NCI-H2081 (cell line): ENCODE measurements around the gene BCKDHA.
"Not testable (repeated sequence)": the region's sequence is repeated elsewhere in the genome, so short reads cannot be mapped to it uniquely, and the experiment has no call there.

Source experiments
- DNase-seq, 2 experiments: peaks; one replicate each; lab custom pipeline; 2025; lab: John Stamatoyannopoulos, UW

BCKDHA gene

DNA sequence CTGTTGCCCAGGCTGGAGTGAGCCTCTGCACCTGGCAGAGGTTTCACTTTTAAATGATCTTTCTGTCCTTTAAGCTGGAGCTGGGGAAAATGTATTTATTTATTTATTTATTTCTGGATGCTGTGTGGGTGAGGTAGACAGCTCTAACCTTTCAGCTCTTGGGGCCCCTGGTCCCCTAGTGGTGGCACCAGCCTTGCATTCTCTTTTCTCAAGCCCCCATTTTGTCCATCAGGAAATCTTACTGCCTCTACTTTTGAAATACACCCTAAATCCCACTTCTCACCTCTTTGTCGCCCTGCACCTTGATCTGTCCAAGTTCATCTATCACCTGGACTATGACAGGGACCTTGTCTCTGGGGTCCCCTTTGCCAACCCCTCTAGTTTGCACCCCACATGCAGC, 31.5 kb upstream of the BCKDHA start:
- no peak for DNase-seq

DNA sequence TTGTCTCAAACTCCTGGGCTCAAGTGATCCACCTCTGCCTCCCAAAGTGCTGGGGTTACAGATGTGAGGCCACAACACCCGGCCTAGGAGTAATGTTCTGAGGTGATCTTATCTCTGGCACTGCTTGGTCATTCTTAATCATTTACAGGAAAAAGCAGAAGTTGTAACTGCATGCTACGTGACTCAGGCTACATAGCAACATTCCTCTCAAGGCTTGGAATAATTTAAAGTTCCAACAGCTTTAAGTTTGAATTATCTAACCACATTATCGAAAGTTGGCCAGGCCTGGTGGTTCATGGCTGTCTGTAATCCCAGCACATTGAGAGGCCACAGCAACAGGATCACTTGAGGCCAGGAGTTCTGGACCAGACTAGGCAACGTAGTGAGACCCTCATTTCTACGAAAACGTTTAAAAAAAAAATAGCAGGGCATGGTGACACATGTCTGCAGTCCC, 29.7 kb upstream of the BCKDHA start:
- DNase-seq: no peak

DNA sequence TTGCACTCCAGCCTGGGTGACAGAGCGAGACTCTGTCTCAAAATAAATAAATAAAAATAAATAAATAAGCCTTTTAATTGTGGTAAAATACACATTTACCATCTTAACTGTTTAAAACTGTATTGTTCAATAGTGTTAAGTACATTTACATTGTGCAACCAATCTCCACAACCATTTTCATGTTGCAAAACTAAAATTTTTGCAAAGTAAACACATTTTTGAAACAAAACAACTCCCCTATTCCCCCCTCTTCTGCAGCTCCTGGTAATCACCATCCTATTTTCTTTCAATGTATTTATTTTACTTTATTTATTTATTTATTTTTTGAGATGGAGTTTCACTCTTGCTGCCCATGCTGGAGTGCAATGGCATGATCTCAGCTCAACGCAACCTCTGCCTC, 27.8 kb upstream of the BCKDHA start:
- no peak for DNase-seq

DNA sequence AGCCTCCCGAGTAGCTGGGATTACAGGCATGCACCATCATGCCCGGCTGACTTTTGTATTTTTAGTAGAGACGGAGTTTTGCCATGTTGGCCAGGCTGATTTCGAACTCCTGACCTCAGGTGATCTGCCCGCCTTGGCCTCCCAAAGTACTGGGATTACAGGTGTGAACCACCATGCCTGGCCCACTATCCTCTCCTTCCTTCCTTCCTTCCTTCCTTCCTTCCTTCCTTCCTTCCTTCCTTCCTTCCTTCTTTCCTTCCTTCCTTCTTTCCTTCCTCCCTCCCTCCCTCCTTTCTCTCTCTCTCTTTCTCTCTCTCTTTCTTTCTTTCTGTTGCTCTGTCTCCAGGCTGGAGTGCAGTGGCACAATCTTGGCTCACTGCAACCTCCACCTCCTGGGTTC, 26.5 kb upstream of the BCKDHA start:
- not testable (repeated sequence) for DNase-seq

DNA sequence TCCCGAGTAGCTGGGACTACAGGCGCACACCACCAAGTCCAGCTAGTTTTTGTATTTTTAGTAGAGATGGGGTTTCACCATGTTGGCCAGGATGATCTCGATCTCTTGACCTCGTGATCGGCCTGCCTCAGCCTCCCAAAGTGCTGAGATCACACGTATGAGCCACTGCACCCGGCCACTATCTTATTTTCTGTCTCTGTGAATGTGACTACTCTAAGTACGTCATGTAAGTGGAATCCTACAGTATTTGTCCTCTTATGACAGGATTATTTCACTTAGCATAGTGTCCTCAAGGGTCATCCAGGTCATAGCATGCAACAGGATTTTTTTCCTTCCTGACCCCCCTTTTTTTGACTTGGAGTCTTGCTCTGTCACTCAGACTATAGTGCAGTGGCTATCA, 26.1 kb upstream of the BCKDHA start:
- no peak for DNase-seq

DNA sequence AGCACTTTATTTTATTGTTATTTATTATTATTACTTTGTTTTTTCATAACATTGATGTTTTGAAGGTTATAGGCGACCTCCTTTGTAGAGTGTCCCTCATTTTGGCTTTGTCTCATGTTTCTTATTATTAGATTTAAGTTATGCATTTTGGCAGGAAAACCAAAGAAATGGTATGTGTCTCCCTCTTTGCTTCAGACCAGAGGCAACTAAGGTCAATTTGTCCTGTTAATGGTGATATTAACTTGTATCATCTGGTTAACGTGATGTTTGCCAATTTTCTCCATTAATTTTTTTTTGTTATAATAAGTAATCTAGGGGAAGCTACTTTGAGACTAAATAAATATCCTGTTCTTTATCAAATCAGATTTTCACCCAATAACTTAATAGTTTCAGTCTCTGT, 25.1 kb upstream of the BCKDHA start:
- DNase-seq: no peak

DNA sequence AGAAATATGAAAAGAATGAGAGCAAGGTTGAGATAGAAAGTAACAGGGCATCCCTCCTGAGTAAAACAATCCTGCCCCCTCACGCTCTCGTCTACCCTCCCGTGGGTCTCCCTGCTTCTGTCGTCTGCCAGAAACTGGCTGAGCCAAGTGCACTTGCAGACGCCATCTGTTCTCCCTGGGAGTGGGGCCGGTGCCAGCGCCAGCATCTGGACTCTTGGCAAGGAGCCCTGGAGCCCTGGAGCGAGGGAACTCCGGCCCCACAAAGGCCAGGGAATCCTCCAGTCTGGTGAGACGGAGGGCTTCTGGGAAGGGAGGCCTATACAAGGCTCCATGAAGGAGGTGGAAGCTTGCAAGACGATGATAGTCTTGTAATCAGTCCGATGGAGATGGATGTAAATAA, 23.6 kb upstream of the BCKDHA start:
- peak; percentile 86 to 88 for DNase-seq

DNA sequence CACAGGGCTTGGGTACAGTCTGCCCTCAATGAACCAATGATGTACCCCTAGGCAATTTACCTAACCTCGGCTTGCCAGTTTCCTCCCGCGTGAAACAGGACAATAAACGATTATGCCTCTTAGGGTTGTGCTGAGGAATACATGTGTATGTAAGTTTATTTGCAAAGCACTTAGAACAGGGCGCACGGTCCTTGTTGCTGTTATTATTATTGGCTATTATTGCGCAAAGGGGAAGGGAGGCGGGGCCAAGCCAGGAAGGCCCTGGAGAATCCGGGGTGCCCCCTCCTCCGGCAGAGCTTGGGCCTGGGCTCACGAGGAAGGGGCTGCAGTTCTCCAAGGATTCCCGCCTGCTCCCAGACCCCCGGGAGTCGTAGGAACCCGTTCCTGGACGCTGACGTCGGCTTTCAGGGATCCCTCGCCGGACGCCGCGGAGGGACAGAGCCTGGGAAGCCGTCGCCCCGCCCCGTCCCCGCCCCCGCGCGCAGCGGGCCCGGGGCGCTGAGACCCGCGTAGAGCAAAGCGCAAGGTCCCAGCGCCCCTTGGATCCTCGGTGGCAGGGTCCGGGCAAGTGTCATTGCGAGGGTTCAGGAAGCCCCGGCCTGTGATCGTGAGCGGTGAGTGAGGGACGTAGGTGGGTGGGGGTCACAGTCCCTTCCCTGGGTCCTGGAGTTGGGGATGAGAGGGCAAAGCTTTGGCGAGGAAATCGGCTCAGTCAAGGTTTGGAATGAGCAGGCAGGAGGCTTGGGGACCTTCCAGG, 21.2 kb upstream of the BCKDHA start, which contains the start of gene TMEM91:
Gene TMEM91, plus strand, starts transcription at position 293 of the 757 bp plus-strand sequence. CDS start 1,777 bp downstream, outside the sequence.
- DNase-seq: no peak

DNA sequence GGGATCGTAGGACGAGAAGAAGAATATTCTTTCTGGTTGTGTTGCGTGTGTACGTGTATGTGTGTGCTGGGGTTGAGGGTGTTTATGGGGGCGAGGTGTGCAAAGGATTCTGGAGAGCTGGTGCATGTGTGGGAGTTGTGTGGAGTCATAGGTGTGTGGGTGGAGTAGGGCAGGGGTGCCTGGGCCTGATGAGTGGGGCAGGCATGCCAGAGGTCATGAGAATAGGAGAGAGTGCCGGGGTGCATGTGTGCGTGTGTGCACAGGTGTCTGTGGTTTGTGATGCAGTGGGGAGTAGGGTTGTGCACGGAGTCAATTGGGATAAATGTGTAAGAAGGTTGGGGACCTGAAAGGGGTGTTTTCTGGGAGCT, 20.6 kb upstream of the BCKDHA start:
- DNase-seq: no peak

DNA sequence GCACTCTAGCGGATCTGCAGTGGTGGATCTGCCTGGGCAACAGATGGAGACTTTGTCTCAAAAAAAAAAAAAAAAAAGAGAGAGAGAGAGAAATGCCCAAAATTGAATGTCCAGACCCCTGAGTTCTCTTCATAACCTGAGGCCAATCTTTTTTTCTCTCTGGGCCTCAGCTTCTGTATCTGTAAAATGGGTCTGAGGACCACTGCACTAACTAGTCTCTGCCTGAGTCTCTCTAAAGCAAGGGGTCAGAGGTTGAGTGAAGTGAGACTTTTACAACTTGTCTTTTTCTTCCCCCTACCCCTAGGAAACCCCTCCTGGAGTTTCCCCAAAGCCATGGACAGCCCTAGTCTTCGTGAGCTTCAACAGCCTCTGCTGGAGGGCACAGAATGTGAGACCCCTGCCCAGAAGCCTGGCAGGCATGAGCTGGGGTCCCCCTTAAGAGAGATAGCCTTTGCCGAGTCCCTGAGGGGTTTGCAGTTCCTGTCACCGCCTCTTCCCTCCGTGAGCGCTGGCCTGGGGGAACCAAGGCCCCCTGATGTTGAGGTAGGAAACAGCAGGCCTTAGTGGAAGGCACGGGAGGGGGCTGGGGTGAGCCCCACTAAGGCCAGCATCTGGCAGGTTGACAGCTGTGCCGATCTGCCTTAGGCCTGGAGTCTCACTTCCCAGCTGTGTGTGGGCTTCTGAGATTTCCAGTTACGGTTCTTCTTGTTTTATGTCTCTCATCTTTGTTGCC, 19.5 kb upstream of the BCKDHA start:
- DNase-seq: no peak

DNA sequence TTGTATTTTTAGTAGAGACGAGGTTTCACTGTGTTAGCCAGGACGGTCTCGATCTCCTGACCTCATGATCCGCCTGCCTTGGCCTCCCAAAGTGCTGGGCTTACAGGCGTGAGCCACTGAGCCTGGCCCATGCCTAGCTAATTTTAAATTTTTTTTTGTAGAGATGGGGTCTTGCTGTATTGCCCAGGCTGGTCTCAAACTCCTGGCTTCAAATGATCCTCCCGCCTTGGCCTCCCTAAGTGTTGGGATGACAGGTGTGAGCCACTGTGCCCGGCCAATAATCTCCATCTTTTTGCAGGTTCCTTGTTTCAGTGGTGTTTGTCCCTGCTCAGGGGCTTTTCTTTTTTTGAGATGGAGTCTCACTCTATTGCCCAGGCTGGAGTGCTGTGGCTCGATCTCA, 16.1 kb upstream of the BCKDHA start:
- not testable (repeated sequence) for DNase-seq

DNA sequence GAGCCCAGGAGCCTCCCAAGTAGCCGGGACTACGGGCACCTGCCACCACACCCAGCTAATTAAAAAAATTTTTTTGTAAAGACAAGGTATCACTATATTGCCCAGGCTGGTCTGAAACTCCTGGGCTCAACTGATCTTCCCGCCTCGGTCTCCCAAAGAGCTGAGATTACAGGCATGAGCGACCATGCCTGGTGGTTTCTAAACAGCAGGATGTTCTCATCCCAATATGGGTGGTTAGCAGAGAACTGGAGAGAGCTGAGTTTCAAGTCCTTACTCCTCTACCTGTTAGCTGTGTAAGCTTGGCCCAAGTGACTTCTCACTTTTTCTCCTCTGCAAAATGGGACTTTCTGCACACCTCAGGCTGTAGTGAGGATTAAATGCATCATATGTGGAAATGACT, 13.3 kb upstream of the BCKDHA start:
- DNase-seq: no peak

DNA sequence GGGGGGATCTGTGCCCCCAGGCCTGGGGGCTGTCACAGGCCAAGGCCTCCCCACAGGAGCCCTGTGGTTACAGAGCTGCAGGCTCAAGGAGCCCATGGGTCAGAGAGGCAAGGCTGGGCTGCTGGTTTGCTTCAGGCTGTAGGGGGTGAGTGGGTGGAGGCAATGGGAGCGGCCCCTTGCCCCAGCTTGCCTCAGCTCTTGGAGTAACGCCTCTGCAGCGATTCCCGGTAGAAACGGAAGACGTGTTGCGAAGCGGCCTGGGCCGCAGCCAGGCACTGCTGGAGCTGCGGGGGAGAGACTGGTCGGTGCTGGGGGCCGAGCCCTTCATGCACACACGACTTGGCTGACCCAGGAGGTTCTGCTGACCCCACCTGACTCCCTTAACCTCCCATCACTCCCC, 11.2 kb upstream of the BCKDHA start:
- DNase-seq: no peak

DNA sequence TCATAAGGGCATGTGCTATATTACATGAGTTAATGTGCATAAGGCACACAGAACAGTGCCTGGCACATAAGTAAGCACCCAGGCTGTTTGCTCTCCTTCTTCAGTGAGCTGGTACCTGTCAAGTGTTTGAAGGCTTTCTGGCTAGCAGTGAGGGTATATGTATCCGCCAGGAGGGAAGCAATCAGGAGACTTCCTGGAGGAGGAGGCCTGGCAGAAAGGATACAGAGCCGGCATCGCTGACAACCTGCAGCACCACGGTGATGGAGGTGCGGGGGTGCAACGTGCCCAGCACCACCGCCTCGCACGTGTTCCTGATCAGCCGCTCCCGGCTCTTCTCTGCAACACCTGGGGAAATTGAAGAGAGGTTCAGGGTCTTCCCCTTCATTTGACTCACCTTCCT, 6.0 kb upstream of the BCKDHA start:
- no peak for DNase-seq

DNA sequence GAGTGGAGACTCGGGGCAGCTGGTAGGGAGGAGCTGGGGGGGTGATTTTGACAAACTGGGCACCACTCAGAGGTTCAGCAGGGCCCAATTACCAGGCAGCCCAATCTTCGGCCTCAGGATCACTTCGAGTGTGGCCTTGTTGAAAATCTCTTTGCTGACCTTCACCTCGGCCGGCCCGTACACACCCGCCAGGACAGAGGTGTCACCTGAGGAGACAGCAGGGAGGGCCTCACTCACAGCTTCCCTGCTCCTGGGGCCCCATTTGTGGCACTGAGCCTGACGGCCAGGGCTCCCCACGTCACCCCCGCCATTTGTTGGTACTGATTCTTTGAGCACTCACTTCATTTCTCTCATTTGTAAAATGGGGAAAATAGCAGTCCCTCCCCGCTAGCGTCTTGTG, 4.8 kb upstream of the BCKDHA start:
- DNase-seq: no peak

DNA sequence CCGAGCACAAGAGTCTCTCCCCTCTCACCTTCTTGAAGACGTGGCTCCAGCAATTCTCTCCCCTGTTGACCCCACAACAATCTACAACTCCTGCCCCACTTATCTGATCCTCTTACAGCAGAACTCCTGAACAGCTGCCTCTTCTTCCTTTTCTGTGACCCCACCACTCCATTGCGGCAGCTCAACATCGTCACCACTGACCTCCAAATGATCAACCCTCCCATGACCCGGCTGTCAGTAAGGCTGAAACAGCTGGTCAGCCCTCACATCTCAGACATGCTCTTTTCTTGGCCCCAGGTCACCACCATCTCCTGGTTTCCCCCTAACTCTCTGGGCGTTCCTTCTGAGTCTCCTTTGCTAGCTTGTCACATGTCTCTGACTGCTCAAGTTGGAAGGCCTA, 2.3 kb upstream of the BCKDHA start:
- no peak for DNase-seq

DNA sequence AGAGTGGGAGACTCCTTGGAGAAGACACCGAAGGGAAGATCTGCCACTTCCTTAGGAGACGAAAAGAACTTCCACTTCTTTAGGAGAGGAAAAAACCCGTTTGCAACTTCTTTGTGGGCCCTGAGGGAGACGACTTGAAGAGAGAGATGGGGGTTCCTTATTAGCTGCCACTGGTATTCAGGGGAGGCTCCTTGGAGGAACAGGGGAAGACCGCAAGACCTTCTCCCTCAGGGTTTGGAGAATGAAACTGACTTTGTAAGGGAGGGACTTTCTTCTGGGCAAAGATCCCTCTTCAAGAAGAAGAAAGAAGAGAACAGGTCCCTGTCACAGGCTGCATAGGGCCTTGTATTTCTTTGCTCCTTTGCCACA, 416 bp downstream of the BCKDHA start:
- DNase-seq: no peak

DNA sequence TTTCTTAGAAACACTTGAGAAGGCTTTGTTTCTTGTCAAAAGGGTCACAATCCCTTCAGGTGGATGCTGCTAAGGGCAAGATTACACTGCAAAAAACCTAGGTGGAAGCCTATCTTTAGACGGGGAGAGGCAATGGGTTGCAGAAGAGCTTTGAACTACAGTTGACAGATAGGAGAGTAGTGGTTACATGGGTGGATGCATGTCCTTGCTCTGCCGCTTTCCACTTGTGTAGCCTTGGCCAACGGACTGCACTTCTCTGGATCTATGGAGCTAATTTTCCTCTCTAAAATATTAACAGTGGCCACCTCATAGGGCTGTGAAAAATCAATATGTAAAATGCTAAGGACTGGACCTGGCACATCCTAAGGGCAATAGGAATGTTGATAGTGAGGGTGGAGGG, 980 bp downstream of the BCKDHA start:
- DNase-seq: no peak

DNA sequence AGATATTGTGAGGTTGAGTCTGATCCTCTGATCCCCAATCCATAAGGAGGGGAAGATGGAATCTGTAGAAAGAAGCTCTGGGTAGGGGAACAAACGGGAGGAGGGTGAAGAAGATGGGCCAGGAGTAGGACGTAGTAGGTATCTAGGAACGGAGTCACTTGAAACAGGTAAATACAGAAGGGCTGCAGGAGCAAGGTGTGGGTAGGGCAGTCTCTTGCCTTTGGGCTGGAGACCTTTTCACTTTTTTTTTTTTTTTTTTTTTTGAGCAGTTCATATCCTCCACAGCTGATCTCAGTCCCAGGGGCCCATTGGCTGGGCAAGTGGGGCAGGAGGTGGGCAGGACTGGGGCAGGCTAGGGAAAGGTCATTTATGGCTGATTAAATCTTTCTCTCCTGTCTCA, 1.5 kb downstream of the BCKDHA start:
- DNase-seq: no peak

DNA sequence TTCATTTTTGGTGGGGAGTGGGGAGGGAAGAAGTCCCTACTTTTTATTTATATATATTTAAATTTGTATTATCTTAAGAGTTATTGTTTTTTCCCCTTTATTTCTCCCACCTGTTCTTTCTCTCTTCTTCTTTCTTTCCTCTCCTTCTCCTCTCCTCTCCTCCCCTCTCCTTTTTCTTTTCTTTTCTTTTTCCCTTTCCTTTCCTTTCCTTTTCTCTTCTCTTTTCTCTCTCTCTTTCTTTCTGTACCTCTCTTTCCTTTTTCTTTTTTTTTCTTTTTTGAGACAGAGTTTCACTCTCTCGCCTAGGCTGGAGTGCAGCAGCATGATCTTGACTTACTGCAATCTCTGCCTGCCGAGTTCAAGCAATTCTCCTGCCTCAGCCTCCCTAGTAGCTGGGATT, 1.9 kb downstream of the BCKDHA start:
- DNase-seq: no peak

DNA sequence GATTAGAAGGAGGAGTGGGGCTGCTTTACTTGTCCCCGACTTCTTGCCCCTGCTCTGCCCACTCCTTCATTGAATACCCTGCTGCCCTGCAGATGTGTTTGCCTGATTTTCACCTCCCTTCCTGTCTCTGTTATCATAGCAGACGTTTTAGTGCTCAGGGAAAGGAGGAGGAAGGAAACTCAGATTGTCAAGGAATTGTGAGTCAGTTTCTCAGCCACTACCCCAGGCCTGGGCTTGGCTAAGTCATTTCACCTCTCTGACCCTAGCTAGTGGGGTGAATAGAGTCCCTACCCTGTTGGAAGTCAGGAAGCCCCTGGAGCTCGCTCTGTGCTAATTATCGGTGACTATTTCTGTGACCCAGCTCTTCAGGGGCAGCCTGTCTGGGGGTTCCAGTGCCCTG, 3.9 kb downstream of the BCKDHA start:
- DNase-seq: no peak

DNA sequence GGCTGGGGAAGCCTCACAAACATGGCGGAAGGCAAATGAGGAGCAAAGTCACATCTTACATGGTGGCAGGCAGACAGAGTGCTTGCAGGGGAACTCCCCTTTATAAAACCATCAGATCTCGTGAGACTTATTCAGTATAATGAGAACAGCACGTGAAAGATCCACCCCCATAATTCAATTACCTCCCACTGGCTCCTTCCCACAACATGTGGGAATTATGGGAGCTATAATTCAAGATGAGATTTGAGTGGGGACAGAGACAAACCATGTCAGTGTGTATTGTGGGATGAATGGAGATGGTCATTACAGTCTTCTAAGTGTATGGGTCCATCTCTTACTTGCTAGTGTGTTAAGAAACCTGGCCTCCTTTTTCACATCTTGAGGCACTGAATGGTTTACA, 4.4 kb downstream of the BCKDHA start:
- DNase-seq: no peak

DNA sequence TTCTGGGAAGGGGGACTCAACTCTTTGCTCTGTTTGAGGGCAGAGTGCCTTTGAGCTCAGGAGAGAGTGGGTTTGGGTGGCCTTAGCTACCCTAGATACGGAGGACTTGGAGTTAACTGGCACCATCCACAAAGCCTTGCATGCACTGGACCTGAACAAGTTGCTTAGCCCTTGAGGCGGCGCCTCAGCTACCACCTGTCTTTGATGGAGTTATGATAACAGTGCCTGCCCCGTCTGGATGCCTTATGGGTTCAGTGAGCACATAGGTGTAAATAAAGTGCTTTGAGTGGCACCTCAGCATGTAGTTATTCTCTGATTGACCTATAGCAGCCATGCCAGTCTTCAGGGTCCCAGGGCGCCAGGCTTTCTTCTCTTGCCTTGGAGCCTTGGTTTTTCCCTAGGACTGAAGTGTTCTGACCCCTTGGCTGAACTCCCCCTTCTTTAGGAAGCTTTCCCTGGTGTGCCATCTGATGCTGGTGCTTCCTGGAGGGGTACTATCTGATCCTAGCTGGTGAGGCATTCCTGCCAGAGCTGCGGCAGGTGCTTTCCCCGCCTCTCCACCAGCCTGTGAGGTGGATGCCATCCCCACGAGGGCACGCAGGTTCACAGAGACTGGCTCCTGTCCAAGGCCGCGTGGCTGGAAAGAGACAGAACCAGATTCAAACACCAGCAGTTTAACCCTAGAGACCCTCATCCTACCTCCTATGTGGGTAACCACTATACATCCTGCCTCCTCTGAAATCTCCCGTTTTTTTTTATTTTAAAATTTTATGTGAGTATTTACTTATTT, 5.8 kb downstream of the BCKDHA start:
- DNase-seq: no peak
